Activated CD8-positive, alpha-beta memory T cell treated with anti-CD3 and anti-CD28 coated beads for 4 hours (primary cell): ENCODE data around the gene RGS16.

Experiments
- DNase-seq, 2 donors: peaks; one replicate each; pipeline ENCODE4 v3.0.0-alpha.2; 2020; ENCODE audit warnings: low read depth in 2 of 2

RGS16 gene

GRCh38 chr1:182608845-182609610, 4.8 kb upstream of the RGS16 start:
- no peak for DNase-seq

- no peak for DNase-seq
Measured at GRCh38 chr1:182608236-182608635, 4.0 kb upstream of the RGS16 start.

- DNase-seq, result no peak
Measured at GRCh38 chr1:182607566-182607965, 3.4 kb upstream of the RGS16 start.

GRCh38 chr1:182603646-182604174, 479 bp downstream of the RGS16 start:
- no peak for DNase-seq

GRCh38 chr1:182602935-182603645, 1.1 kb downstream of the RGS16 start:
- no peak for DNase-seq

GRCh38 chr1:182601913-182602312, 2.3 kb downstream of the RGS16 start:
- no peak for DNase-seq

- peak in 1 of 2 donors; percentile 41 for DNase-seq
Measured at GRCh38 chr1:182601416-182601786, 2.8 kb downstream of the RGS16 start.

GRCh38 chr1:182600745-182601415, 3.3 kb downstream of the RGS16 start:
- no peak for DNase-seq

- DNase-seq, result no peak
Measured at GRCh38 chr1:182600036-182600713, 4.0 kb downstream of the RGS16 start.

- no peak for DNase-seq
Measured at GRCh38 chr1:182599339-182599738, 4.8 kb downstream of the RGS16 start.

- no peak for DNase-seq
Measured at GRCh38 chr1:182598296-182598695, 5.9 kb downstream of the RGS16 start.

GRCh38 chr1:182596934-182597333, 7.3 kb downstream of the RGS16 start:
- no peak for DNase-seq

GRCh38 chr1:182595641-182596240, 8.4 kb downstream of the RGS16 start:
- DNase-seq, result peak in 1 of 2 donors; percentile 35

- DNase-seq, result no peak
Measured at GRCh38 chr1:182589931-182590330, 14.3 kb downstream of the RGS16 start.

GRCh38 chr1:182589520-182589919, 14.7 kb downstream of the RGS16 start:
- no peak for DNase-seq

- no peak for DNase-seq
Measured at GRCh38 chr1:182588500-182589396, 15.4 kb downstream of the RGS16 start, which contains the start of gene RNASEL. RNASEL (minus strand) TSS chr1:182589256; CDS start chr1:182586806, 2,450 bp downstream.

- DNase-seq, result no peak
Measured at GRCh38 chr1:182587666-182588499, 16.3 kb downstream of the RGS16 start.

GRCh38 chr1:182587093-182587492, 17.1 kb downstream of the RGS16 start:
- DNase-seq, result no peak

GRCh38 chr1:182586380-182586779, 17.8 kb downstream of the RGS16 start:
- no peak for DNase-seq
